KMS-11 (cell line): ENCODE measurements around the gene PKD2L2.

Experiments
- H2AFZ ChIP-seq: fragments of 200-600 bp; sonication (generic); 2 replicates; pipeline ENCODE4 v1.6.1; 2016; ENCODE audit warnings: antibody characterized with exemption, mixed run types, low read depth
- H3K27ac ChIP-seq: fragments of 200-600 bp; sonication (generic); 2 replicates; pipeline ENCODE4 v1.6.1; 2016; ENCODE audit warnings: mild to moderate bottlenecking, mixed run types
- H3K27me3 ChIP-seq: fragments of 200-600 bp; sonication (generic); 2 replicates; pipeline ENCODE4 v1.6.1; 2017; ENCODE audit warnings: mild to moderate bottlenecking, low read depth, mixed run types, moderate library complexity; ENCODE audit not compliant: insufficient read depth
- H3K36me3 ChIP-seq: fragments of 200-600 bp; sonication (generic); 2 replicates; pipeline ENCODE4 v1.6.1; 2017; ENCODE audit warnings: mild to moderate bottlenecking, mixed run types; ENCODE audit not compliant: insufficient read depth
- H3K4me1 ChIP-seq: fragments of 200-600 bp; sonication (generic); 2 replicates; pipeline ENCODE4 v1.6.1; 2016; ENCODE audit warnings: mild to moderate bottlenecking, low read depth, mixed run types; ENCODE audit not compliant: poor library complexity, severe bottlenecking
- H3K4me2 ChIP-seq: fragments of 200-600 bp; sonication (generic); 2 replicates; pipeline ENCODE4 v1.7.0; 2016; ENCODE audit warnings: mild to moderate bottlenecking, mixed run types
- H3K4me3 ChIP-seq: fragments of 200-600 bp; sonication (generic); IDR thresholded peaks from 2 replicates; pipeline ENCODE4 v1.6.1; 2017; ENCODE audit warnings: low read depth, low read length, mixed read lengths; ENCODE audit not compliant: insufficient read depth
- H3K79me2 ChIP-seq: fragments of 200-600 bp; sonication (generic); 2 replicates; pipeline ENCODE4 v1.6.1; 2016; ENCODE audit warnings: low read depth, mixed run types; ENCODE audit not compliant: insufficient read depth
- H3K9ac ChIP-seq: fragments of 200-600 bp; sonication (generic); 2 replicates; pipeline ENCODE4 v1.6.1; 2016; ENCODE audit warnings: mild to moderate bottlenecking, mixed run types
- H4K20me1 ChIP-seq: fragments of 200-600 bp; sonication (generic); 2 replicates; pipeline ENCODE4 v1.6.1; 2016; ENCODE audit warnings: mild to moderate bottlenecking, mixed run types; ENCODE audit not compliant: insufficient read depth
- TF ChIP-seq, protein P1 (sequence below): fragments of 200-600 bp; sonication (generic); conservative IDR thresholded peaks from 2 replicates; pipeline ENCODE4 v1.6.1; 2017; ENCODE audit warnings: low read depth, mild to moderate bottlenecking, antibody characterized with exemption, low read length, moderate library complexity, mixed read lengths

Gene PKD2L2

DNA sequence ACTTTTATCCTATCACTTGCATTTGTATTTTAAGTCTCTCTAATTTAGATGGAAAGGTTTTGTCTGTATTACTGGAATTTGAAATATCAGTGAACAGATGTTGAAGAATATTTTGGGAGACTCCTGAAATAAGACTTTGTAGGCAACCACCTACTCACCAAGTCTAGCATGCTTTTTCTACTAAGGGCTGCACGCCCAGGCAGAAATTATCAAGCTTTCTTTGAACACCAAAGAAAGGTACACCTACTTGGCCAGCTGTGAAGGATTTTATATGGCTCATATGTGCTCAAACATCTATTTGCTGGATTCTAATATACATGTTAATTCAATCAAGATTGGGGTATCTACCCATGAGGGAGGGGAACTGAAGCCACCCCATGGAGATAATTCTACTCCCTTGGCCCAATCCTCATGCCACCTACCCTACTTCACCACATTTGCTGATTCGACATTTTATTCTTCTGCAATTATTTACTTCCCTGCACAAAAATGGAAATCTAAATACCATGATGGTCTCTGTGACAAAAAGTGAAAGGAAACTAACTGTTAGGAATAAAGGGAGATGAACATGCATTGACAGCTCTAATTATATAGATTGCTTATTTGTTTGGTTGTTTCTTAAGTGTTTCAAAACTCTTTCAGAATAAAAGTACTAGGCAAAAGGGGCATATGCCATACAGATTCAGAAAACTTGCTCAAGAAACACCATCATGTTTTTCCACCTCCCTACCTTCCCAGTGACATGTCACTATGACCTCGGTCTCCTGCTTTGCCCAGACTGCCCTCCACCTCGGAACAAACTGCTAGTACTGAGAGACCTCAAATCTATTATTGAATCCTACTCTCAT, 22.5 kb upstream of the PKD2L2 start:
- no peaks in the 10 kb centered on the region for H3K36me3 ChIP-seq

DNA sequence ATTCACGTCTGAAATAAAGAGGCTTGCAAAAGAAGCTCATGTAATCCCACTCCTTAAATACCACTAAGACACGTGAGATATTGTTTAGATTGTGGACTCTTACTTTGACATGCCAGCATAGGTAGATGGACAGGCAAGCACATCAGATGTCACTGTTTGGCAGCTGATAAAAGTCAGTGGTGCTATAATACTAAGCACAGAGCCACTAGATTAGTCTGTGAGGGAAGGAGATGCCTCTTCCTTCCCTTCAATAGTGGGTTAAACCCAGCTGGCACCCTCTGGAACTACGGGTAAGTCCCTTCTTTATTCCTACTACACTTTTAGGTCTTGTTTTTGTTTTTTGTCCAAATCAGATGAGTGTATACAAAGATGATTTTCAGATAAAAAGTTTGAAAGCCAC, 21.6 kb upstream of the PKD2L2 start, which contains the start of gene MYOT:
Gene MYOT, plus strand, starts transcription at position 197 of the 400 bp plus-strand sequence. CDS start 2,792 bp downstream, outside the sequence.
- Histone ChIP-seq H3K27me3 (no peaks in the 10 kb centered on the region), H2AFZ (no peak within 1 kb of the TSS), H3K27ac (no peak within 1 kb of the TSS), H3K4me2 (no peak within 1 kb of the TSS), H3K4me1 (no peaks in the 10 kb centered on the region), H3K4me3 (no peak within 1 kb of the TSS), H4K20me1 (no peaks in the 10 kb centered on the region), H3K79me2 (no peaks in the 10 kb centered on the region), H3K36me3 (no peaks in the 10 kb centered on the region), H3K9ac (no peak within 1 kb of the TSS)
- TF ChIP-seq, protein P1, sequence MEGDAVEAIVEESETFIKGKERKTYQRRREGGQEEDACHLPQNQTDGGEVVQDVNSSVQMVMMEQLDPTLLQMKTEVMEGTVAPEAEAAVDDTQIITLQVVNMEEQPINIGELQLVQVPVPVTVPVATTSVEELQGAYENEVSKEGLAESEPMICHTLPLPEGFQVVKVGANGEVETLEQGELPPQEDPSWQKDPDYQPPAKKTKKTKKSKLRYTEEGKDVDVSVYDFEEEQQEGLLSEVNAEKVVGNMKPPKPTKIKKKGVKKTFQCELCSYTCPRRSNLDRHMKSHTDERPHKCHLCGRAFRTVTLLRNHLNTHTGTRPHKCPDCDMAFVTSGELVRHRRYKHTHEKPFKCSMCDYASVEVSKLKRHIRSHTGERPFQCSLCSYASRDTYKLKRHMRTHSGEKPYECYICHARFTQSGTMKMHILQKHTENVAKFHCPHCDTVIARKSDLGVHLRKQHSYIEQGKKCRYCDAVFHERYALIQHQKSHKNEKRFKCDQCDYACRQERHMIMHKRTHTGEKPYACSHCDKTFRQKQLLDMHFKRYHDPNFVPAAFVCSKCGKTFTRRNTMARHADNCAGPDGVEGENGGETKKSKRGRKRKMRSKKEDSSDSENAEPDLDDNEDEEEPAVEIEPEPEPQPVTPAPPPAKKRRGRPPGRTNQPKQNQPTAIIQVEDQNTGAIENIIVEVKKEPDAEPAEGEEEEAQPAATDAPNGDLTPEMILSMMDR, result no peak

More for the DNA sequence above, 22.5 kb upstream of the PKD2L2 start:
- H3K4me3 ChIP-seq, result no peak overlapping the region
- H3K9ac ChIP-seq, result no peak overlapping the region
- H3K27ac ChIP-seq, result no peak overlapping the region
- H3K4me2 ChIP-seq, result no peak overlapping the region
- H3K79me2 ChIP-seq, result no peaks in the 10 kb centered on the region
- H4K20me1 ChIP-seq, result no peaks in the 10 kb centered on the region
- no peak overlapping the region for H2AFZ ChIP-seq
- TF ChIP-seq, protein P1, result no peak
- H3K4me1 ChIP-seq, result no peaks in the 10 kb centered on the region
- H3K27me3 ChIP-seq, result no peaks in the 10 kb centered on the region

DNA sequence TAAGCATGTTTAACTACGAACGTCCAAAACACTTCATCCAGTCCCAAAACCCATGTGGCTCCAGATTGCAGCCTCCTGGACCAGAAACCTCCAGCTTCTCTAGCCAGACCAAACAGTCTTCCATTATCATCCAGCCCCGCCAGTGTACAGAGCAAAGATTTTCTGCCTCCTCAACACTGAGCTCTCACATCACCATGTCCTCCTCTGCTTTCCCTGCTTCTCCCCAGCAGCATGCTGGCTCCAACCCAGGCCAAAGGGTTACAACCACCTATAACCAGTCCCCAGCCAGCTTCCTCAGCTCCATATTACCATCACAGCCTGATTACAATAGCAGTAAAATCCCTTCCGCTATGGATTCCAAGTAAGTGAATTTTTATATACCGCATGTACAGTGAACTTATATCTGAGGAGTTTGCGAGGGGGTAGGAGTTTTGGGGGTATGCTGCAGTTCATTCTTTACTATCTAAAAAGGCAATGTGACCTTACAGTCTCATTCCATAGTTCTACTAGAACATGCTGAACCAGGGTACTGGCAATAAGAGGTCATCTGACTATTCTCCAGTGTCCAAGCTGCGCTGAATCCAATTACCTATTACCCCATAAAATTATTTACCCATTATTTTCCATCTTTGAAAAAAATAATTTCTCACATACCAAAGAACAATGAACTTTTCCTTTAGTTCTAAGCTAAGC, 18.5 kb upstream of the PKD2L2 start:
- Histone ChIP-seq H3K79me2 (no peaks in the 10 kb centered on the region), H3K9ac (no peak overlapping the region), H3K27me3 (no peaks in the 10 kb centered on the region), H3K36me3 (no peaks in the 10 kb centered on the region), H3K4me1 (no peaks in the 10 kb centered on the region), H3K27ac (no peak overlapping the region), H3K4me3 (no peak overlapping the region), H3K4me2 (no peak overlapping the region), H2AFZ (no peak overlapping the region), H4K20me1 (no peaks in the 10 kb centered on the region)
- TF ChIP-seq, protein P1, result no peak

DNA sequence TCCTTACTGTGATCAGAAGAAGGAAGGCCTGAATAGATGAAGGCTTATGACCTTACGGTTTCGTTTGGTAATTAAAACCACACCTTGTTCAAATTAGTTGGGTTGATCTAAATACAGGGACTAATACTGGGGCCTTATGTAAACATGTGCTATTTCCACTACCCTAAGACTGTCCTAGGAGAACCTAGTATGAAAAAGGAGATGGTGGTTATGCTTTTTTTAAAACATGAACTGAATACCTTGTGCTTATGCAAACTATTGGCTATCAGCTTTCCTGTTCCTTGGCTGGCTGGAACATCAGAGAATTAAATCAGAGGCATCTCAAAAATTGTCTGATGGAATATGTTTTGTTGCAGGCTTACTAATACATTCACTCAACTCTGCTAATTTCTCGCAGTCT, 17.7 kb upstream of the PKD2L2 start:
- no peak overlapping the region for H3K9ac ChIP-seq
- H3K27me3 ChIP-seq, result no peaks in the 10 kb centered on the region
- no peak overlapping the region for H3K4me3 ChIP-seq
- no peaks in the 10 kb centered on the region for H3K36me3 ChIP-seq
- H2AFZ ChIP-seq, result no peak overlapping the region
- H3K27ac ChIP-seq, result no peak overlapping the region
- no peaks in the 10 kb centered on the region for H3K4me1 ChIP-seq
- H4K20me1 ChIP-seq, result no peaks in the 10 kb centered on the region
- no peaks in the 10 kb centered on the region for H3K79me2 ChIP-seq
- no peak overlapping the region for H3K4me2 ChIP-seq
- TF ChIP-seq, protein P1, result no peak
